B cell (primary cell): ENCODE results near the gene DPH3. TPM values are rescaled to one million over a fixed set of nuclear protein-coding genes. Genes with fewer than 3 reads are reported as not detected.

Experiments
- ATAC-seq: fragments of 200-7000 bp; cut with Tn5 transposase; one replicate; pipeline ENCODE4 v1.10.0; 2021; ENCODE audit warnings: low read depth, mild to moderate bottlenecking, moderate number of reproducible peaks, moderate library complexity
- CTCF ChIA-PET: fragments of 350-600 bp; sonication (Branson Sonifier 250); formaldehyde crosslinking; loops from one replicate; lab custom pipeline; 2021; ENCODE audit warnings: antibody characterized with exemption, inconsistent platforms; lab: Charles Lee
- POLR2A ChIA-PET: fragments of 350-600 bp; sonication (Branson Sonifier 250); formaldehyde crosslinking; loops from one replicate; lab custom pipeline; 2021; ENCODE audit warnings: antibody characterized with exemption; lab: Charles Lee
- DNase-seq: peaks from one replicate; pipeline ENCODE4 v3.0.0; 2013
- H2AFZ ChIP-seq: 2 replicates; pipeline ENCODE4 v1.6.1; 2012; ENCODE audit warnings: mild to moderate bottlenecking, low read depth, low read length; ENCODE audit not compliant: insufficient read depth, poor library complexity, severe bottlenecking
- H3K27ac ChIP-seq, 2 donors: 1 replicate in 1 of 2; 2 replicates in 1 of 2; pipeline ENCODE4 v1.5.1; 2012 to 2013; ENCODE audit warnings: low read length in 2 of 2, mild to moderate bottlenecking in 2 of 2, moderate library complexity in 1 of 2
- H3K27me3 ChIP-seq, 4 experiments: fragments of 200-600 bp in 1 of 4; sonication (generic) in 1 of 4; replicated peaks in 1 of 4; 1 replicate in 2 of 4; 2 replicates in 2 of 4; pipeline versions ENCODE4 v1.6.1 to v1.7.0; 2013 to 2016; ENCODE audit warnings: low read length in 3 of 4, mild to moderate bottlenecking in 2 of 4, mixed read lengths in 1 of 4, moderate library complexity in 1 of 4; ENCODE audit not compliant: insufficient read depth in 4 of 4, control insufficient read depth in 3 of 4; ENCODE audit errors: control extremely low read depth in 1 of 4
- H3K36me3 ChIP-seq, 2 experiments: replicated peaks in 1 of 2; 1 replicate in 1 of 2; 2 replicates in 1 of 2; pipeline versions ENCODE4 v1.6.1 to v1.7.1; 2013; ENCODE audit warnings: low read length in 1 of 2; ENCODE audit not compliant: insufficient read depth in 2 of 2, control insufficient read depth in 1 of 2; ENCODE audit errors: control extremely low read depth in 1 of 2, extremely low read depth in 1 of 2
- H3K4me1 ChIP-seq, 2 donors: fragments of 200-600 bp in 1 of 2; sonication (generic) in 1 of 2; 1 replicate in 1 of 2; 2 replicates in 1 of 2; pipeline versions ENCODE4 v1.5.1 to v1.6.1; 2013 to 2017; ENCODE audit warnings: low read length in 2 of 2; ENCODE audit not compliant: control insufficient read depth in 2 of 2, insufficient read depth in 2 of 2
- H3K4me2 ChIP-seq: replicated peaks from 2 replicates; pipeline ENCODE3; 2012; ENCODE audit warnings: mild to moderate bottlenecking, low read depth, low read length; ENCODE audit not compliant: poor library complexity, severe bottlenecking
- H3K4me3 ChIP-seq, 5 experiments: fragments of 200-600 bp in 1 of 5; sonication (generic) in 1 of 5; 1 replicate in 3 of 5; 2 replicates in 2 of 5; pipeline versions ENCODE4 v1.5.1 to v1.7.0; 2011 to 2016; ENCODE audit warnings: low read length in 4 of 5, mild to moderate bottlenecking in 4 of 5, low read depth in 2 of 5, control low read depth in 1 of 5, moderate library complexity in 1 of 5; ENCODE audit not compliant: insufficient read depth in 1 of 5; ENCODE audit errors: control extremely low read depth in 1 of 5, extremely low read depth in 1 of 5
- H3K79me2 ChIP-seq: fragments of 200-600 bp; sonication (generic); one replicate; pipeline ENCODE4 v1.6.0; 2016; ENCODE audit warnings: low read length; ENCODE audit not compliant: control insufficient read depth, insufficient read depth
- H3K9ac ChIP-seq: fragments of 200-600 bp; sonication (generic); 2 replicates; pipeline ENCODE4 v1.6.1; 2017; ENCODE audit warnings: mild to moderate bottlenecking, low read length, moderate library complexity
- H3K9me3 ChIP-seq, 3 donors: one replicate each; pipeline versions ENCODE4 v1.6.1 to v1.7.1; 2013; ENCODE audit warnings: low read length in 2 of 3; ENCODE audit not compliant: control insufficient read depth in 2 of 3, insufficient read depth in 1 of 3; ENCODE audit errors: control extremely low read depth in 1 of 3
- H4K20me1 ChIP-seq: 2 replicates; pipeline ENCODE4 v1.6.0; 2012; ENCODE audit warnings: mild to moderate bottlenecking, low read length; ENCODE audit not compliant: insufficient read depth, control insufficient read depth, poor library complexity, severe bottlenecking
- H3K27ac Mint-ChIP-seq: one replicate; pipeline ENCODE4 v1.8.0; 2021; ENCODE audit warnings: mixed read lengths
- H3K27me3 Mint-ChIP-seq: one replicate; pipeline ENCODE4 v1.8.0; 2021; ENCODE audit warnings: mixed read lengths
- H3K4me1 Mint-ChIP-seq: one replicate; pipeline ENCODE4 v1.8.0; 2021; ENCODE audit warnings: mixed read lengths
- H3K4me3 Mint-ChIP-seq: one replicate; pipeline ENCODE4 v1.8.0; 2021; ENCODE audit warnings: mixed read lengths
- H3K9me3 Mint-ChIP-seq: one replicate; pipeline ENCODE4 v1.8.0; 2022; ENCODE audit warnings: mixed read lengths; ENCODE audit not compliant: insufficient read depth
- EZH2 ChIP-seq: IDR thresholded peaks from 2 replicates; pipeline ENCODE4 v1.6.1; 2012; ENCODE audit warnings: borderline replicate concordance, low read depth, mild to moderate bottlenecking, moderate library complexity, low read length; ENCODE audit not compliant: insufficient read depth, poor library complexity, severe bottlenecking
- WGBS: methylation state at CpG from one replicate; pipeline ENCODE4 v1.1.5; 2013; ENCODE audit warnings: missing lambda C conversion rate; ENCODE audit not compliant: insufficient coverage; 5-methylcytosine and 5-hydroxymethylcytosine counted together
- intact Hi-C: fragments of 100-400 bp; cut with micrococcal nuclease; formaldehyde crosslinking; loops from one replicate; pipeline ENCODE4 v1.10.0; 2022
- polyA plus RNA-seq: library from polyadenylated mRNA; depleted of rRNA; stranded (reverse); fragments of >200 nt; gene quantifications from 2 replicates; pipeline ENCODE4 v1.2.3, GENCODE V29; 2012
- total RNA-seq, 2 donors: library from RNA; stranded (reverse); fragments of 120-200 nt in 1 of 2; gene quantifications; 1 replicate in 1 of 2; 2 replicates in 1 of 2; pipeline versions ENCODE4 v1.2.3 to v1.2.4, GENCODE V29; 2013 to 2022
- TF ChIP-seq, protein P1 (sequence below): fragments of 200-600 bp; IDR thresholded peaks from one replicate; pipeline ENCODE4 v1.8.0; 2022; ENCODE audit warnings: antibody characterized with exemption, mild to moderate bottlenecking

DPH3 gene
- total and polyA plus RNA-seq, 2 donors (not counting 1 experiment from before 2014, with no cell fraction given): 7.4 to 12.9 TPM

DNA sequence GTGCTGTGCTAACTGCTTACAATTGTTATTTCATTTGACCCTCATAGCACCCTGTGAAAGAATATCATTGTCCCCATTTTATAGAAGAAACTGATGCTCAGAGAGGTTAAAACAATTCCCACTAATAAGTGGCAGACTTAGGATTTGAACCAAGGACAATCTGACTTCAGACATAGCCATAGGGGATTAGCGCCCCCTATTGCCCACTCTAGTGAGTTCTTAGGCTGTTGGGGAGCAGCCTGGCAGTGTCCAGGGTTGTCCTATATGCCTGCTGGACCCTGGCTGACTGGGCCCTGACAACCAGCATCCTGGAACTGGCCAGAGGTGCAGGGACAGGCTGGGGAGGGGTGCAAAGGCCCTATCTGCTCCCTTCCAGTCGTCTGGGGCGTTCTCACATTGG lies 15.4 kb downstream of the DPH3 start:
- no peak overlapping the region for H3K9ac ChIP-seq
- TF ChIP-seq, protein P1, sequence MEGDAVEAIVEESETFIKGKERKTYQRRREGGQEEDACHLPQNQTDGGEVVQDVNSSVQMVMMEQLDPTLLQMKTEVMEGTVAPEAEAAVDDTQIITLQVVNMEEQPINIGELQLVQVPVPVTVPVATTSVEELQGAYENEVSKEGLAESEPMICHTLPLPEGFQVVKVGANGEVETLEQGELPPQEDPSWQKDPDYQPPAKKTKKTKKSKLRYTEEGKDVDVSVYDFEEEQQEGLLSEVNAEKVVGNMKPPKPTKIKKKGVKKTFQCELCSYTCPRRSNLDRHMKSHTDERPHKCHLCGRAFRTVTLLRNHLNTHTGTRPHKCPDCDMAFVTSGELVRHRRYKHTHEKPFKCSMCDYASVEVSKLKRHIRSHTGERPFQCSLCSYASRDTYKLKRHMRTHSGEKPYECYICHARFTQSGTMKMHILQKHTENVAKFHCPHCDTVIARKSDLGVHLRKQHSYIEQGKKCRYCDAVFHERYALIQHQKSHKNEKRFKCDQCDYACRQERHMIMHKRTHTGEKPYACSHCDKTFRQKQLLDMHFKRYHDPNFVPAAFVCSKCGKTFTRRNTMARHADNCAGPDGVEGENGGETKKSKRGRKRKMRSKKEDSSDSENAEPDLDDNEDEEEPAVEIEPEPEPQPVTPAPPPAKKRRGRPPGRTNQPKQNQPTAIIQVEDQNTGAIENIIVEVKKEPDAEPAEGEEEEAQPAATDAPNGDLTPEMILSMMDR: peak; percentile 33
- TF ChIP-seq EZH2: no peak
- no peak overlapping the region for H3K4me3 Mint-ChIP-seq
- no peaks in the 10 kb centered on the region for H3K9me3 ChIP-seq
- H3K27ac Mint-ChIP-seq: no peak overlapping the region
- no peak overlapping the region for H2AFZ ChIP-seq
- H3K27me3 ChIP-seq: peaks cover 0 to 10% (median 0%) of the 10 kb centered on the region in 4 experiments
- no peaks in the 10 kb centered on the region for H3K79me2 ChIP-seq
- H3K4me2 ChIP-seq: no peak overlapping the region
- ChIA-PET CTCF (interaction anchor here (2.5 to 2.6 kb wide), 2 partner anchors 9 to 199 kb away, joined by 13 to 17 read pairs; no protein-coding TSS in a partner anchor), POLR2A (no interaction called here)
- no peaks in the 10 kb centered on the region for H4K20me1 ChIP-seq
- no peaks in the 10 kb centered on the region for H3K36me3 ChIP-seq
- H3K27ac ChIP-seq: no peak overlapping the region
- H3K27me3 Mint-ChIP-seq: peaks cover 8% of the 10 kb centered on the region
- intact Hi-C loops: no loop called here
- peaks cover 20% of the 10 kb centered on the region for H3K4me1 Mint-ChIP-seq
- H3K4me3 ChIP-seq: no peak overlapping the region
- DNase-seq (peak; percentile 27), ATAC-seq (no peak)
- no peaks in the 10 kb centered on the region for H3K9me3 Mint-ChIP-seq
- 67% methylated on average over 3 of the region's 3 CpGs for WGBS
- peaks cover 6 to 11% of the 10 kb centered on the region in 2 donors for H3K4me1 ChIP-seq

DNA sequence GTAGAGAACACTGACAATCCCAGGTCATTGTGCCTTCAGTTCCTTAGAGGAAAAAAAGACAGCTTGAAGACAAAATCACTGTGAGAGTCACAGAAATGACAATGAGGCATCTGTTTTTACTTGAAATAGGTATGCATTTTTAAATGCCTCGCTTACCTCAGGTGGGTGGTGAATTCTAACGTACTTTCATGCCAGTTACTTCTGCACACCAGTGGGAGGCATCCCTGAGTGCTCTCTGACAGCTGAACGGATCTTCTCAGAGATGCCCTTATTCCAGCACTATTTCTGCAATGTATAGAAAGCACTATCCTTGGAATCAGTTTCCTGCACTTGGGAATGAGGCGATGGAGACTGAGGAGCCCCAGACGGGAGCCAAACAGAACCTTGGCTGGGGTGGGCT lies 16.2 kb downstream of the DPH3 start:
- DNase-seq: no peak
- no peak overlapping the region for H3K4me3 Mint-ChIP-seq
- Histone ChIP-seq H3K36me3 (no peaks in the 10 kb centered on the region), H3K4me1 (peaks cover 6 to 11% of the 10 kb centered on the region in 2 donors), H2AFZ (no peak overlapping the region), H3K79me2 (no peaks in the 10 kb centered on the region), H3K4me3 (no peak overlapping the region), H3K27ac (no peak overlapping the region), H3K27me3 (peaks cover 0 to 10% (median 0%) of the 10 kb centered on the region in 4 experiments), H3K9ac (no peak overlapping the region), H3K9me3 (no peaks in the 10 kb centered on the region), H3K4me2 (no peak overlapping the region), H4K20me1 (no peaks in the 10 kb centered on the region)
- WGBS: 96% methylated on average over 5 of the region's 5 CpGs
- ChIA-PET POLR2A (no interaction called here), CTCF (interaction anchor here (0.6 to 2.6 kb wide), 11 partner anchors 10 to 1045 kb away, joined by 3 to 17 read pairs (median 7); no protein-coding TSS in a partner anchor)
- intact Hi-C loops: no loop called here
- H3K27me3 Mint-ChIP-seq: peaks cover 8% of the 10 kb centered on the region
- no peak for TF ChIP-seq EZH2
- no peak for ATAC-seq
- no peaks in the 10 kb centered on the region for H3K9me3 Mint-ChIP-seq
- peaks cover 20% of the 10 kb centered on the region for H3K4me1 Mint-ChIP-seq
- no peak overlapping the region for H3K27ac Mint-ChIP-seq
